HAP-1 (cell line): ENCODE data around the gene STX8.
"Not testable (repeated sequence)": the region's sequence is repeated elsewhere in the genome, so short reads cannot be mapped to it uniquely, and the experiment has no call there.

Experiments
- DNase-seq, 2 experiments: peaks; one replicate each; pipeline ENCODE4 v3.0.0-alpha.2; 2016 to 2020; ENCODE audit warnings: low spot score in 2 of 2
- H3K27me3 ChIP-seq: fragments of 250-450 bp; sonication (Bioruptor Pico); 2 replicates; pipeline ENCODE4 v1.5.1; 2020; ENCODE audit warnings: low read depth, mild to moderate bottlenecking, moderate library complexity
- H3K36me3 ChIP-seq: fragments of 250-450 bp; sonication (Bioruptor Pico); replicated peaks from 2 replicates; pipeline ENCODE4 v1.5.1; 2020; ENCODE audit warnings: mild to moderate bottlenecking
- H3K4me1 ChIP-seq: fragments of 250-450 bp; sonication (Bioruptor Pico); 2 replicates; pipeline ENCODE4 v1.5.1; 2020; ENCODE audit warnings: mild to moderate bottlenecking
- H3K4me3 ChIP-seq: fragments of 250-450 bp; sonication (Bioruptor Pico); 2 replicates; pipeline ENCODE4 v1.5.1; 2020; ENCODE audit warnings: mild to moderate bottlenecking, moderate library complexity
- H3K9me3 ChIP-seq: fragments of 250-450 bp; sonication (Bioruptor Pico); 2 replicates; pipeline ENCODE4 v1.5.1; 2020; ENCODE audit warnings: mild to moderate bottlenecking, moderate library complexity
- in situ Hi-C: fragments of 300-500 bp; cut with MboI; formaldehyde crosslinking; loops from 3 replicates; pipeline ENCODE4 v1.14.3; 2020; ENCODE audit warnings: low sequenced_read_pairs, inconsistent platforms, mixed read lengths

STX8 gene

DNA sequence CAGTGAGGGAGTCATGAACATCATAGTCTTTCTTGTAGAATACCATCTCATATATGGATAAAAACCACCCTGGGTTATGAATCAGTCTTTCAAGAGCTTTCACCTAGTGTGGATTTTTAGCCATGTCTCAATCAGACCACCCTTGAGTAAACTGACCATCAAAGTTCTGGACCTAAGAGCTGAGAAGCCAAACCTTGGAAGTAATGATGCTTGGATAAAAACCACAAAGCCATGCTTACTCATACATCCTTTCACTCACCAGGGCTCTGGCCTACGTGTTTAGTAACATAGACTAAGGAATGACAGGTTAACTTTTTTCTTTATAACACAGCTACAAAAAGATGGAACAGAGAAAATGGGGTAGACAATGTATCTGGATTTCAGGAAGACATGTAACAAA is 167.2 kb downstream of the STX8 start:
- H3K9me3 ChIP-seq = no peaks in the 10 kb centered on the region
- 0 out of 2 replicates have a peak, but pooled peaks cover 2% of the 10 kb centered on the region for H3K4me1 ChIP-seq
- H3K27me3 ChIP-seq = no peaks in the 10 kb centered on the region
- no peak overlapping the region for H3K4me3 ChIP-seq
- no peak for DNase-seq
- no peaks in the 10 kb centered on the region for H3K36me3 ChIP-seq
- in situ Hi-C loops = no loop called here

DNA sequence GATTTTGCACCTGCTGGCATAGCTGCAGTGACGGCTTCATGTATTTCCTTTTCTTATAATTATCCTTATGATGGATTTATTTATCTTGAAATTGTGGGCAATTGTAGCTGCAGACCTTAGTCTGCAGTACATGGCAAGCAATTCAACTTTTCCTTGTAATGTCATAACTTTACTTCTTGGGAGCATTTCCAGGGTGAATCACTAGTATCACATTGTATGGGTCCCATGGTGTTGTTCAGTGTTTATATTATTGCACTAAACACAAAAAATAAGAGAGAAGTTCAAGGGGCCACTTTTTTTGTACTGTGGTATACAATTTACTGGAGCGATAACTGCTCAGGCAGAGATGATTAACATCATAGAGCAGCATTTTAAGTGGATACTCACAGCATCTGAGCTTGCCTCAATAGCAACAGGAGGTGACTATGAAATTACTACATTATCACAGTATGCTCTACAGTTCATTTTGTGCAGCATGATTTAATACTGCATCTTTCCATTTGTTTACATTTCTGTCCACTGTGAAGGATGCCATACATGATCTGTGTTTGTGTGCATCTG is 169.5 kb downstream of the STX8 start:
- no peaks in the 10 kb centered on the region for H3K27me3 ChIP-seq
- no peak overlapping the region for H3K4me3 ChIP-seq
- H3K9me3 ChIP-seq = no peaks in the 10 kb centered on the region
- H3K4me1 ChIP-seq = 0 out of 2 replicates have a peak, but pooled peaks cover 2% of the 10 kb centered on the region
- in situ Hi-C loops = no loop called here
- DNase-seq = no peak
- no peaks in the 10 kb centered on the region for H3K36me3 ChIP-seq

DNA sequence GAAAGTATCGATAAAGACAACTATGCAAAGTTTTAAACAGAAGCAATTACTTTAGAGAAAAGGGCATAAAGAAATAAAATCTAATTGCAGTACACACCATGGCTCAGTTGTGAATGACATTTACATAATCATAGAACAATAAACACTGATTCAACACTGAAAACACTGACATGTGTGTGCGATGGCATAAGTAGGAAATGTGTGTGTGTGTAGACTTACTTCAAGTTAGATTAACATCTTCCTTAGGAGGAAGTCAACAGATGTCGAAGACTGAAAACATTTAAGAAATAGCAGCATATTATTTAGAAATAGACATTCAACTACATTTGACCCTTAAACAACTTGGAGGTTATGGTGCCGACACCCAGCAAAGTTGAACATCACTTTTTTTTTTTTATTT is 172.4 kb downstream of the STX8 start:
- Histone ChIP-seq H3K4me3 (no peak overlapping the region), H3K9me3 (no peaks in the 10 kb centered on the region), H3K4me1 (0 out of 2 replicates have a peak, but pooled peaks cover 2% of the 10 kb centered on the region), H3K36me3 (no peaks in the 10 kb centered on the region), H3K27me3 (no peaks in the 10 kb centered on the region)
- no peak for DNase-seq
- in situ Hi-C loops = no loop called here

DNA sequence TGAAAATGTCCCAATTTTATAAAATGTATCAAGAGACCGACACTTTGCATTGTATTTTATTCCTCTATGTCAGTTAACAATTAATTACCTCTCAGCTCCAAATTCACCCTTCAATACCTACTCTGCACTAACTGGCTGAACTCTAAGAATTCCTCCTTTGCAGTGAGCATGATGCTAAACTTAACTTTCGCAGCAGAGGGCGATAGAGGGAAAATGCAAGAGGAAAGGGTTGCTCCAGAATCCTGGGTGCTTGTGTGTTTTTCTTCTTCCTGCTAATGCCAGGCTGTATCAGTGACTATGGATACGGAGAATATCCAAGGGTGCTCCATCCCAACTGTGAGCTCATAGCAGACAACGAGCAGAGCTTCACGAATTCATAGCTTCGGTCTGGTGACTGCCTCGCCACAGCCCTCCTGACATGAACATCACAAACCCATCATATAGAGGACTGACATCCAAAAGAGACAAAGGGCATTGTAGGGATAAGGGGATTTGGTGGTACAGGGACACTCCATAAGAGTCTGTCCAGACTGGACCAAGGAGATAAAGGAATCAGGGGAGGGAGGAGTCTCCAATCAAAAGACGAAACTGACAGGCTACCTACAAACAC is 172.9 kb downstream of the STX8 start:
- DNase-seq = peak; percentile 38 to 70
- Histone ChIP-seq H3K4me3 (no peak overlapping the region), H3K27me3 (no peaks in the 10 kb centered on the region), H3K4me1 (no peaks in the 10 kb centered on the region), H3K9me3 (no peaks in the 10 kb centered on the region), H3K36me3 (no peaks in the 10 kb centered on the region)
- in situ Hi-C loops = no loop called here

DNA sequence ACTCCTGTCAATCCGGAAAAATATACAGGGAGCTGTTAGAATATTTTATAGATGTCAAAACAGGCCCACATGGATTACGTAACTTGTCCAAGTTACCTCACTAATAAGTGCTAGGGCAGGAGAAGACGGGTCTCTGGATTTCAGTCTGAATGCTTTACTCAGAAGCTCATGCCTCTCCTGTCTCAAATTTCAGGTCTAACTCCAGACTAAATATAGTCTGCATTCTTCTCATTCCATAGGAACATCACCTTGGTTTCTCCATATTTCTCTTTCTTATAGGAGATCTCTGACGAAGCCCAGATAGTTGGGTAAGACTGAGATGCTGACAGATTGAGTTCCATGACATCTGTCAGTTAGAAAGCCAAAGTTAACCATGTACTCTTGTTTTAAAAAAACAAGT is 174.2 kb downstream of the STX8 start:
- H3K9me3 ChIP-seq = no peaks in the 10 kb centered on the region
- no peaks in the 10 kb centered on the region for H3K27me3 ChIP-seq
- no peaks in the 10 kb centered on the region for H3K4me1 ChIP-seq
- H3K4me3 ChIP-seq = no peak overlapping the region
- H3K36me3 ChIP-seq = no peaks in the 10 kb centered on the region
- in situ Hi-C loops = no loop called here
- peak in 1 of 2 experiments; percentile 6 for DNase-seq

DNA sequence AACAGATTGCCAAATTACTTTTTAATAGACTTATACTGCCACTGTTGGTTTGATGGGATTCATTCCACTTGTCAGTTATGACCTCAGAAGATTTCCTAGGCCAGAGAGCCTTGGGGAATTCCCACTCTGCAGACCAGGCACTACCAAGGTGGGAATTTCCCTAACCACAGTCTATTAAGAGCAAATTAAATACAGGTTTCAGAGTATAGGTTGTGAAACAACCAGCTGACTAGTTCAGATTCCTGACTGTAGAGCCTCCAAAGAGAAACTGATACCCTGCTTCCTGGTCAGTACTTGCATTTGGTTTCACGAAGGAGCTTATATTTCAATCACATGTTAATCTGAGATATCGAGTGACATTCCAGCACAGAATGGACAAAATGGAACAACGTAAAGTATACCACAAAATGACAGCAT is 186.5 kb downstream of the STX8 start:
- H3K4me3 ChIP-seq = no peak overlapping the region
- H3K27me3 ChIP-seq = no peaks in the 10 kb centered on the region
- no peaks in the 10 kb centered on the region for H3K9me3 ChIP-seq
- in situ Hi-C loops = no loop called here
- no peak for DNase-seq
- H3K36me3 ChIP-seq = no peaks in the 10 kb centered on the region
- H3K4me1 ChIP-seq = no peaks in the 10 kb centered on the region

DNA sequence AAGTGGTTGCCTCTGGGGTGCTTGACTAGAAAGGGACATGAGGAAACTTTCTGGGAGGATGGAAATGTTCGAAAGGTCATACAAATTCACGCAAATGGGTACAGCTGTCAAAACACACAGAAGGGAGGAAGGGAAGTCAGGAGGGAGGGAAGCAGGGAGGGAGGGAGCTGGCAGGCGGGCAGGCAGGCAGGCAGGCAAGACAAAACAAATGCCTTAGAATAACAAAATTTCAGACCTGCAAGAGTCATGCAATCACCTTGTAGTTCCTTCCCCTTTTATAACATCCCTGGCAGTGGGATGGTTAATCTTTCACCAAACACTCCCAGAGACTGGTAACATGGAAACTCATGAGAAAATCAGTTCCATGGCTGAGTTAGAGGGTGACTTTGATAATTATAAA is 189.2 kb downstream of the STX8 start:
- Histone ChIP-seq H3K4me3 (no peak overlapping the region), H3K27me3 (no peaks in the 10 kb centered on the region), H3K4me1 (no peaks in the 10 kb centered on the region), H3K9me3 (no peaks in the 10 kb centered on the region), H3K36me3 (no peaks in the 10 kb centered on the region)
- DNase-seq = no peak
- in situ Hi-C loops = no loop called here

DNA sequence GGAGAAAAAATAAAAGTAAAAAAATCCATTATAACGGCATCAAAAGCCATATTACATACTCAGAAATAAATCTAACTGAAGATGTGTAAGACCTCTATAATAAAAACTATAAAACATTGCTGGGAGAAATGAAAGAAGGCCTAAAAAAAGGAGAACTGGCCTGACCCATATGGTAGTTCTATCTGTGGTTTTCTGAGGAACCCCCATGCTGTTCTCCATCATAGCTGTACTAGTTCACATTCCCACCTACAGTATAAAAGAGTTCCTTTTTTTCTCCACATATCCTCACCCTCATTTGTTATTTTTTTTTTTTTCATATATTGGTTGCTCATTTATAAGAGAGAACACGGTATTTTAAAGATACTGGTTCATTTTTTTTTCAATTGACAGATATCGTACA is 191.8 kb downstream of the STX8 start:
- no peaks in the 10 kb centered on the region for H3K4me1 ChIP-seq
- no peak for DNase-seq
- H3K4me3 ChIP-seq = no peak overlapping the region
- no peaks in the 10 kb centered on the region for H3K9me3 ChIP-seq
- no peaks in the 10 kb centered on the region for H3K36me3 ChIP-seq
- H3K27me3 ChIP-seq = no peaks in the 10 kb centered on the region
- in situ Hi-C loops = no loop called here

DNA sequence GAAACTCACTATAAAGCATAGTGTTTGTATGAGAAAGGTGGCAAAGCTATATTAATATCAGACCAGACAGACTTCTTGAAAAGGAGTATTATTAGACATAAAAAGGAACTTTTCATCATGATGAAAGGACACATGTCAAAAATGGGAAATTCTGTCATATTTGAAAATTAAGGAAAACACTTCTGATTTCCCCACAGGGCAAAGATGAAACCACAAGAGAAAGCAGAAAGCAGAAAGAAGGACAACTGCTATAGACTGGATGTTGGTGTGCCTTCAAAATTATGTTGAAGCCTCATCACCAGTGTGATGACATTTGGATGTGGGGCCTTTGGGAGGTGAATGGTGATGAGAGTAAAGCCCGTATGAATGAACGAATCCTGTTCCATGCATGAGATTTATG is 193.0 kb downstream of the STX8 start:
- Histone ChIP-seq H3K9me3 (no peaks in the 10 kb centered on the region), H3K27me3 (no peaks in the 10 kb centered on the region), H3K4me1 (no peaks in the 10 kb centered on the region), H3K36me3 (no peaks in the 10 kb centered on the region), H3K4me3 (no peak overlapping the region)
- in situ Hi-C loops = no loop called here
- no peak for DNase-seq

DNA sequence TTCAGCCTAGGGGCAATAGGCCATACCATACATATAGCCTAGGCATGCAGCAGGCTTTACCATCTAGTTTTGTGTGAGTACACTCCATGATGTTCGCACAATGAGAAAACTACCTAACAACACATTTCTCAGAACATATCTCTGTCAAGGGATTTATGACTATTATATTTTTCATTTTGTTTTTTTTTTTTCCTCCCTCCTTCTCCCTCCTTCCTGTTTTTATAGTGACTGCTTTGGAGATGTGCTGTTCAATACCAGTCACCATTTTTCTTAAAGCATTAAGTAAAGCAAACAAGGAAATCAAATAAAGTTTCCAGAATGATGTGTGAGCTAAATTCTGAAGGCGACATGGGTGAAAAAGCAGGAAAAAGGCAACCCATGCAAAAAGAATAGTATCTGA is 194.6 kb downstream of the STX8 start:
- in situ Hi-C loops = no loop called here
- H3K27me3 ChIP-seq = no peaks in the 10 kb centered on the region
- H3K9me3 ChIP-seq = no peaks in the 10 kb centered on the region
- H3K36me3 ChIP-seq = no peaks in the 10 kb centered on the region
- no peak for DNase-seq
- H3K4me1 ChIP-seq = no peaks in the 10 kb centered on the region
- no peak overlapping the region for H3K4me3 ChIP-seq

DNA sequence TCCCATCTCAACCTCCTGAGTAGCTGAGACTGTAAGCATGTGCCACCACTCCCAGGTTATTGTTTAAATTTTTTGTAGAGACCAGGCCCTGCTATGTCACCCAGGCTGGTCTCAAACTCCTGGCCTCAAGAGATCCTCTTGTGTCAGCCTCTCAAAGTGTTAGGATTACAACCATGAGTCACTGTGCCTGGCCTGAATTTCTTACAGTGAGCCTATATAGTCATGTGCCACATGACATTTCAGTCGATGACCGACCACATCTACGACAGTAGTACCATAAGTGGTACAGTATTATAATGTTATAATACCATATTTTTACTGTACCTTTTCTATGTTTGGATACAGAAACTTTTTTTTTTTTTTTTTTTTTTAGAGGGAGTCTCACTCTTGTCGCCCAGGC is 195.3 kb downstream of the STX8 start:
- Histone ChIP-seq H3K9me3 (no peaks in the 10 kb centered on the region), H3K4me1 (no peaks in the 10 kb centered on the region), H3K27me3 (no peaks in the 10 kb centered on the region), H3K4me3 (no peak overlapping the region), H3K36me3 (no peaks in the 10 kb centered on the region)
- DNase-seq = no peak
- in situ Hi-C loops = no loop called here

DNA sequence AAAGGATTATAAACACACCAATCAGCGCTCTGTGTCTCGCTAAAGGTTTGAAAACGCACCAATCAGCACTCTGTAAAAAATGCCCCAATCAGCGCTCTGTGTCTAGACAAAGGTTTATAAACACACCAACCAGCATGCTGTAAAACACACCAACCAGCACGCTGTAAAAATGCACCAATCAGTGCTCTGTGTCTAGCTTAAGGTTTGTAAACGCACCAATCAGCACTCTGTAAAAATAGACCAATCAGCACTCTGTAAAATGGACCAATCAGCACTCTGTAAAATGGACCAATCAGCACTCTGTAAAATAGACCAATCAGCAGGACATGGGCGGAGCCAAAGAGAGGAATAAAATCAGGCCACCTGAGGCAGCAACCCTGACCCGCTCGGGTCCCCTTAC is 199.4 kb downstream of the STX8 start:
- H3K9me3 ChIP-seq, DNase-seq, H3K4me1 ChIP-seq, H3K4me3 ChIP-seq, H3K27me3 ChIP-seq, in situ Hi-C loops, H3K36me3 ChIP-seq: not testable (repeated sequence)

DNA sequence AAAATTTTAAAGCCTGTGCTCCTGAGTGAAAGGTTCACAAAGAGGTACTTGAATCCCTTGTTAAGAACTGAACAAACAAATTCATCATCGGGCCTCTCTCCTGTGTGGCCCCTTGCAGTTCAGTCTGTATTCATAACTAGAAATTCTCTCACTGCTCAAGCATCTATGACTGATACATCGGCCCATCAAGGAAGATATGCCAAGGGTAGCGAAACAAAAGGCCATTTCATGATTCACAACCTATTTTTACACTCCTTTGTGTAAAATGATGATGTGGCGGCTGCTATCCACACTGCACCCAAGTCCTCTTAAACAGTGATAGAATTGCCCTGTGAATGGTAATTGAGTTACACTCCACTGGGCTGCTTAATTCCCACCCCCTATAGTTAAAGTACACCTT is 204.6 kb downstream of the STX8 start:
- Histone ChIP-seq H3K4me1 (peaks cover 12% of the 10 kb centered on the region), H3K9me3 (no peaks in the 10 kb centered on the region), H3K27me3 (no peaks in the 10 kb centered on the region), H3K36me3 (no peaks in the 10 kb centered on the region), H3K4me3 (no peak overlapping the region)
- in situ Hi-C loops = no loop called here
- peak; percentile 20 to 42 for DNase-seq

DNA sequence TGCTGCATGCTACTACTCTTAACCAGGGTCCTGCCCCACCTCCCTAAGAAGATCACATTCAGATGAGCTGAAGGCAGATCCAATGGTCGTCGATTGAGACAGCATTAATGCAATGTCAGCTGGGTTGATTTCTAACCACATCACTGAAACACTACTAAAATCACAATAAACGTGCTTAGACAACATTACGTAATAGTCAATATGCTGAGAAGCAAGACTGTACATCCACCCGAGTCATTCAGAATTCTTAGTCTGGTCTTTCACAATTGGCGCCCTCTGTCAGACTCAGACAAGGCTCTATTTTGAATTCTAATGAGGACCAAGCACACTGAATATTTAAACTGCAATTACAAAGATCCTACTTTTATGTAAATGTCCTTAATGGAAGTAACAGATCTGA is 205.2 kb downstream of the STX8 start:
- peak; percentile 25 to 45 for DNase-seq
- Histone ChIP-seq H3K27me3 (no peaks in the 10 kb centered on the region), H3K36me3 (no peaks in the 10 kb centered on the region), H3K9me3 (no peaks in the 10 kb centered on the region), H3K4me3 (no peak overlapping the region), H3K4me1 (peaks cover 12% of the 10 kb centered on the region)
- in situ Hi-C loops = no loop called here

DNA sequence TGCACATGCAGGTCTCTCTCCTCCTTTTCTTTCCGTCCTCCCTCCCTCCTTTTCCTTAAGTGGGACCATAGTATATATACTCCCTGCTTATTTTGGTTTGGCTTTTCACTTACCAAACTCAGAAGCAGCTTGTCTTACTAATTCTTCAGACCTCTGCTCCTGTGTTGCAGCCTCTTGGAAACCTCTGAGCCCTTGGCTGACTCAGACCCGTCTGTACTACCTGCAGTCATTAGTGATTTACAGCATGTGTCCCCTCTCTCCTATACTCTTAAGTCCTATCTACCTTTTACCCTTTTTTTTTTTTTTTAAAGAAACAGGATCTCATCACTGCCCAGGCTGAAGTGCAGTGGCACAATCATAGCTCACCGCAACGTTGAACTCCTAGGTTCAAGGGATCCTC is 207.0 kb downstream of the STX8 start:
- no peaks in the 10 kb centered on the region for H3K36me3 ChIP-seq
- no peak overlapping the region for H3K4me3 ChIP-seq
- H3K27me3 ChIP-seq = no peaks in the 10 kb centered on the region
- no peaks in the 10 kb centered on the region for H3K9me3 ChIP-seq
- peaks cover 12% of the 10 kb centered on the region for H3K4me1 ChIP-seq
- in situ Hi-C loops = no loop called here
- no peak for DNase-seq
